Stimulated activated CD8-positive, alpha-beta memory T cell treated with anti-CD3 and anti-CD28 coated beads, Interleukin-2, amount 100 ng/mL, for 1 hour (primary cell): ENCODE data around the gene FGF18.
"Not testable (repeated sequence)": the region's sequence is repeated elsewhere in the genome, so short reads cannot be mapped to it uniquely, and the experiment has no call there.

Experiments
- DNase-seq, 2 donors: peaks; one replicate each; pipeline ENCODE4 v3.0.0-alpha.2; 2020; ENCODE audit warnings: low read depth in 2 of 2

Gene FGF18

DNA sequence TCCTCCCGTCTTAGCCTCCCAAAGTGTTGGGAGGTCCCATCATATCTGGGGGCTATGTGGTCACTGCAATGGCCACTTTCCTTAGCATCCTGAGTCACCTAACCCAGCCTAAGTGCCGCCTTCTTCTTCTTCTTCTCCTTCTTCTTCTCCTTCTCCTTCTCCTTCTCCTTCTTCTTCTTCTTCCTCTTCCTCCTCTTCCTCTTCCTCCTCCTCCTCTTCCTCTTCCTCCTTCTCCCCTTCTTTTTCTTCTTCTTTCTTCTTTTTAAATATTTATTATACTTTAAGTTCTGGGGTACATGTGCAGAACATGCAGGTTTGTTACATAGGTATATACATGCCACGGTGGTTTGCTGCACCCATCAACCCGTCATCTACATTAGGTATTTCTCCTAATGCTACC is 78.0 kb downstream of the FGF18 start:
- DNase-seq, result not testable (repeated sequence)

- no peak for DNase-seq
Observed at GRCh38 chr5:171498166-171498565, 78.7 kb downstream of the FGF18 start.

GRCh38 chr5:171499611-171500010 is 80.2 kb downstream of the FGF18 start:
- DNase-seq, result no peak

DNA sequence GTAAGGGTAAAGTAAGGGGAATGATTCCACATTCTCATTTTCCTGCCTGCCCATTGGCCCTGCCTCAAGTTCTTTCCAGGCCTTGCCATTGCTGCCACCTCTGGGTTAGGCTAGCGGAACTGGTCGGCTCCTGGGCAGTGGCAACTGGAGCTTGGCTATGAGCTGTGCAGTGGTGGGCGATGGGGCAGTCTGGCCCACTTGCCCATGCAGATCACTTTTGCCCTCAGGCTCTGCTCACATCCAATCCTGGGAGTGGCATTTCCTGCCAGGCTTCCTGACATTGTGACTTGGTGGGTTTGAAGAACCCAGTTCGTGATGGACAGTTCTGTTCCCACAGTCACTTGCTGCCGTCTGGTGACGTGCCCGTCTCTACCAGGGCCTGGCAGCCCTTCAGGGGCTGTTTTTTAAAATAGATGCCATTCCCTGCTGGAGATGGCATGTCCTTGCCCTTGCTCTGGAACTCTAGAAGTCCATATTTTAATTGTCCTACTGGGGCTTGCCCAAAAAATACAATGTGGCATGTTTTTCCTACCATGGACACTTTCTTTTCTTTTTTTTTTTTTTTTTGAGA is 86.1 kb downstream of the FGF18 start:
- no peak for DNase-seq

- DNase-seq, result no peak
Observed at GRCh38 chr5:171506951-171507350, 87.5 kb downstream of the FGF18 start.
